Transverse colon (tissue), 4 donors: ENCODE results near the gene TCTN3. TPM values are rescaled to one million over a fixed set of nuclear protein-coding genes. Genes with fewer than 3 reads are reported as not detected.
A peak's percentile ranks its signal among the peaks of the same experiment; 100 is the strongest.

Experiments used
- DNase-seq: peaks from one replicate; pipeline ENCODE4 v3.0.0-alpha.2; 2019
- H3K27ac ChIP-seq, 4 donors: fragments of 200-600 bp; sonication (generic); 2 replicates each; pipeline ENCODE4 v1.5.1; 2016 to 2018; ENCODE audit warnings: inconsistent platforms in 4 of 4
- H3K27me3 ChIP-seq: fragments of 200-600 bp; sonication (generic); 2 replicates; pipeline ENCODE4 v1.5.1; 2017; ENCODE audit warnings: inconsistent platforms
- H3K36me3 ChIP-seq, 4 donors: fragments of 200-600 bp; sonication (generic); 2 replicates each; pipeline ENCODE4 v1.5.1; 2017 to 2019; ENCODE audit warnings: inconsistent platforms in 4 of 4
- H3K4me1 ChIP-seq, 4 donors: fragments of 200-600 bp; sonication (generic); 2 replicates each; pipeline ENCODE4 v1.5.1; 2017 to 2020; ENCODE audit warnings: inconsistent platforms in 4 of 4
- H3K4me3 ChIP-seq, 4 donors: fragments of 200-600 bp; sonication (generic); 1 replicate in 1 of 4; 2 replicates in 3 of 4; pipeline versions ENCODE4 v1.5.1 to v1.6.1; 2017 to 2019; ENCODE audit warnings: inconsistent platforms in 4 of 4
- H3K9me3 ChIP-seq, 2 donors: fragments of 200-600 bp; sonication (generic); 2 replicates each; pipeline ENCODE4 v1.5.1; 2017 to 2019; ENCODE audit warnings: inconsistent platforms in 2 of 2
- EP300 ChIP-seq: sonication (generic); formaldehyde crosslinking; IDR thresholded peaks from one replicate; pipeline ENCODE4 v1.6.1; 2017; ENCODE audit warnings: antibody characterized with exemption, low read depth
- POLR2A ChIP-seq: fragments of 450-650 bp; IDR thresholded peaks from one replicate; pipeline ENCODE4 v1.6.1; 2016; ENCODE audit warnings: antibody characterized with exemption, mild to moderate bottlenecking, moderate library complexity
- POLR2AphosphoS5 ChIP-seq, 3 donors: sonication (generic); formaldehyde crosslinking; IDR thresholded peaks; one replicate each; pipeline ENCODE4 v1.6.1; 2016; ENCODE audit warnings: antibody characterized with exemption in 3 of 3
- WGBS, 2 donors: methylation state at CpG; one replicate each; pipeline ENCODE4 v1.1.5; 2018; ENCODE audit warnings: low coverage in 1 of 2; 5-methylcytosine and 5-hydroxymethylcytosine counted together
- in situ Hi-C, 4 donors: fragments of 200-750 bp; cut with MboI; loops; one replicate each; pipeline versions ENCODE4 v1.15.0 to v1.15.1; 2017; ENCODE audit warnings: low sequenced_read_pairs in 3 of 4, low pct_ligation_motif_present in 1 of 4, low pct_unique_long_range_greater_than_20kb in 1 of 4
- intact Hi-C: fragments of 100-400 bp; cut with DNase I; formaldehyde crosslinking; loops from one replicate; pipeline ENCODE4 v1.15.1; 2023; ENCODE audit warnings: low total_unique reads
- total RNA-seq, 4 donors: library from RNA; depleted of rRNA; stranded (reverse); fragments of >200 nt; gene quantifications; one replicate each; pipeline ENCODE4 v1.1.0, GENCODE V29; 2016
- TF ChIP-seq, protein P1 (sequence below), 5 experiments: fragments of 200-600 bp in 3 of 5; fragments of 450-650 bp in 2 of 5; sonication (generic) in 3 of 5; IDR thresholded peaks; 1 replicate in 2 of 5; 2 replicates in 3 of 5; pipeline ENCODE4 v1.5.1; 2016 to 2017; ENCODE audit warnings: antibody characterized with exemption in 5 of 5, inconsistent platforms in 3 of 5, mild to moderate bottlenecking in 2 of 5, moderate library complexity in 1 of 5

TCTN3 gene
- total RNA-seq, 4 donors from 2014 or later: 11.2 to 25.5 (median 20.7) TPM

DNA sequence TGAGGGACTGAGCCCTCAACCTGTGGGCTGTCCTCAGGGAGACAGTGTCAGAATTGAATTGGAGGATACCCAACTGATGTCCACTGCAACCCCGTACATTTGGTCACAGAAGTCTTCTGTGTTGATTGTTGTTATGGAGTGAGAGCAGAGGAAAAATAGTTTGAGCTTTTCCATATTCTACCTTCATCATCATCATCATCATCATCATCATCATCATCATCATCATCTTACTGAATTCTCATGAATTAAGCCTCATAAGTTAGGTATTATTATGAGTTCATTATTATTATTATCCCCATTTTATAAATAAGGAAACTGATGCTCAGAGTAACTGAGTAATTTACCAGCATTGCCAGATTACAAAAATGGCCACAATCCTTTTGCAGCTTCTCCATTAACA is 45.6 kb downstream of the TCTN3 start:
- 100% methylated on average over 1 of the region's 1 CpG for WGBS, 2 donors
- Histone ChIP-seq H3K9me3 (no peaks in the 10 kb centered on the region), H3K4me3 (no peak overlapping the region), H3K27me3 (no peaks in the 10 kb centered on the region), H3K27ac (no peak overlapping the region), H3K36me3 (peaks cover 0 to 33% (median 9%) of the 10 kb centered on the region in 4 donors), H3K4me1 (peaks cover 0 to 20% (median 7%) of the 10 kb centered on the region in 4 donors)
- no peak for DNase-seq
- intact Hi-C loops (no loop called here), in situ Hi-C loops (loop anchor here in 1 of 4 donors (25.0 kb wide), 1 partner anchor 411 kb away; no protein-coding TSS in a partner anchor)
- no peak for TF ChIP-seq POLR2AphosphoS5 (IDR thresholded peaks at IDR 0.05)
- TF ChIP-seq EP300: no peak
- TF ChIP-seq POLR2A: no peak
- TF ChIP-seq, protein P1, sequence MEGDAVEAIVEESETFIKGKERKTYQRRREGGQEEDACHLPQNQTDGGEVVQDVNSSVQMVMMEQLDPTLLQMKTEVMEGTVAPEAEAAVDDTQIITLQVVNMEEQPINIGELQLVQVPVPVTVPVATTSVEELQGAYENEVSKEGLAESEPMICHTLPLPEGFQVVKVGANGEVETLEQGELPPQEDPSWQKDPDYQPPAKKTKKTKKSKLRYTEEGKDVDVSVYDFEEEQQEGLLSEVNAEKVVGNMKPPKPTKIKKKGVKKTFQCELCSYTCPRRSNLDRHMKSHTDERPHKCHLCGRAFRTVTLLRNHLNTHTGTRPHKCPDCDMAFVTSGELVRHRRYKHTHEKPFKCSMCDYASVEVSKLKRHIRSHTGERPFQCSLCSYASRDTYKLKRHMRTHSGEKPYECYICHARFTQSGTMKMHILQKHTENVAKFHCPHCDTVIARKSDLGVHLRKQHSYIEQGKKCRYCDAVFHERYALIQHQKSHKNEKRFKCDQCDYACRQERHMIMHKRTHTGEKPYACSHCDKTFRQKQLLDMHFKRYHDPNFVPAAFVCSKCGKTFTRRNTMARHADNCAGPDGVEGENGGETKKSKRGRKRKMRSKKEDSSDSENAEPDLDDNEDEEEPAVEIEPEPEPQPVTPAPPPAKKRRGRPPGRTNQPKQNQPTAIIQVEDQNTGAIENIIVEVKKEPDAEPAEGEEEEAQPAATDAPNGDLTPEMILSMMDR (IDR thresholded peaks at IDR 0.05): no peak

DNA sequence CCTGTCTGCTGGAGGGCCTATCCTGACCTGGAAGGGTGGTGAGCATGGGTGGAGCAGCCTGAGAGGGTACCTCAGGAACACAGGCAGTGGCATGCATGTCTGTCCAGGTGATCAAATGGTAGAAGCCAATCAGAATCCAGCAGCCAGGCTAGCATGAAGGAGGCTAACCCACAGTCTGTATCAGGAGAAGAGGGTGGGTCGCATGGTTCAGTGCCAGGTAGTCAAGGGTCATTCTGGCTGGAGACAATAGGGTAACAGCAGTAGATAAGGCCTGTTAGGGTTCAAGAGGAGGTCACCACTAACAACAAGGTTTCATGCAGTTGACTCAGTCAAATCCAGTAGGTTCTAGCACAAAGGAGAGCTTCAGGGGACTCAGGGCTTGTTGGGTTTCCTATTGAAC is 47.6 kb downstream of the TCTN3 start:
- Histone ChIP-seq H3K4me1 (peaks cover 0 to 20% (median 7%) of the 10 kb centered on the region in 4 donors), H3K27me3 (no peaks in the 10 kb centered on the region), H3K9me3 (no peaks in the 10 kb centered on the region), H3K4me3 (no peak overlapping the region), H3K27ac (peak overlapping the region; percentile 17 to 42 (median 30)), H3K36me3 (peaks cover 0 to 31% (median 7%) of the 10 kb centered on the region in 4 donors)
- in situ Hi-C loops (loop anchor here in 1 of 4 donors (25.0 kb wide), 1 partner anchor 409 kb away; no protein-coding TSS in a partner anchor), intact Hi-C loops (no loop called here)
- peak; percentile 57 for DNase-seq
- 14 to 53% methylated on average over 1 of the region's 1 CpG for WGBS, 2 donors
- TF ChIP-seq EP300 (no peak), POLR2AphosphoS5 (IDR thresholded peaks at IDR 0.05) (no peak), POLR2A (no peak)
- TF ChIP-seq, protein P1 (IDR thresholded peaks at IDR 0.05): no peak

DNA sequence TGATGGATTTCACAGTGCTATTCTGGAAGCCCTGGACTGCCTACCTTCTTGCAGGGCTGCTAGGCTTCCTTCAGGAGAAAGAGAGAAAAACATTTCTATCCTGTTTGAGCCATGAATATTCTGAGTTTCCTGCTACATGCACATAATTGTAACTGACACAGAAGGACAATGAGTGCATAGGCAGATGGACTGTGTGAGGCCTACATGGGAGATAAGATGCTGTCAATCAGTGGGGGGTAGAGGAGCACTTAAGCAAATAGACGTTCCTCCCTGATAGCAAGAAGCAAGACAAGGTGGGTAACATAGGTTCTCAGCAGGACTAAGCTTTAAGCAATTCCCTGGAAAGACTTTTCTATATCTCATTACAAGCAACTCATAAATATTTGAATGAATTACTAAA is 48.8 kb downstream of the TCTN3 start:
- in situ Hi-C loops (loop anchor here in 1 of 4 donors (25.0 kb wide), 1 partner anchor 408 kb away; no protein-coding TSS in a partner anchor), intact Hi-C loops (no loop called here)
- Histone ChIP-seq H3K36me3 (peaks cover 0 to 34% (median 10%) of the 10 kb centered on the region in 4 donors), H3K27me3 (no peaks in the 10 kb centered on the region), H3K27ac (no peak overlapping the region), H3K9me3 (no peaks in the 10 kb centered on the region), H3K4me1 (peaks cover 0 to 20% (median 7%) of the 10 kb centered on the region in 4 donors), H3K4me3 (no peak overlapping the region)
- DNase-seq: no peak
- WGBS, 2 donors: 43 to 53% methylated on average over 1 of the region's 1 CpG
- TF ChIP-seq POLR2AphosphoS5 (IDR thresholded peaks at IDR 0.05) (no peak), POLR2A (no peak), EP300 (no peak)
- TF ChIP-seq, protein P1 (IDR thresholded peaks at IDR 0.05): no peak

DNA sequence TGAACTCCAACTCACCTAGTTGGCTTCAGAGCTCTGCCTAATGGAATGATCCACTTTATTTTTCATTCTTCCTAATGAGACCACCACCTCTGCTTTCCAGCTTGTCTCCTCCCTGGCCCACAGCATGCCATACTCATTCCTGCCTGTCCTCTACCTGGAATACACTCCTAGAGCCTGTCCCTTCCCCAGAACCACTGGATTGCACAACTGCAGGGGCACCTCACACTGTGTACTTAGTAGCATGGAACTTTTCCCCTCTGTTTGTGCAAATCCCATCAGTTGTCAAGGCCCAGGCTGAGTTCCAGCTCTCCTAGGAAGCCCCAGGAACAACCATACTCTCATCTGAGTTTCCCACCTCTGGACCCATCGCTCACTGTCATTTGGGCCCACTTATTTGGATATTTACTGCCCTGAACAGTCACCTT is 52.8 kb downstream of the TCTN3 start:
- Histone ChIP-seq H3K9me3 (no peaks in the 10 kb centered on the region), H3K36me3 (peaks cover 0 to 57% (median 15%) of the 10 kb centered on the region in 4 donors), H3K27ac (no peak overlapping the region), H3K4me1 (peaks cover 0 to 13% (median 3%) of the 10 kb centered on the region in 4 donors), H3K4me3 (no peak overlapping the region), H3K27me3 (no peaks in the 10 kb centered on the region)
- DNase-seq: no peak
- WGBS, 2 donors: 95% methylated on average over 1 of the region's 1 CpG; no CpG with 5 or more reads in 1 of the 2 donors
- in situ Hi-C loops (loop anchor here in 1 of 4 donors (25.0 kb wide), 1 partner anchor 404 kb away; no protein-coding TSS in a partner anchor), intact Hi-C loops (no loop called here)
- TF ChIP-seq, protein P1 (IDR thresholded peaks at IDR 0.05): no peak
- TF ChIP-seq EP300 (no peak), POLR2A (no peak), POLR2AphosphoS5 (IDR thresholded peaks at IDR 0.05) (no peak)
